ENCODE results near the gene HS3ST5. TPM values are rescaled to one million over a fixed set of nuclear protein-coding genes. Genes with fewer than 3 reads are reported as not detected.
A peak's percentile ranks its signal among the peaks of the same experiment; 100 is the strongest.

Gene HS3ST5
- total and polyA plus RNA-seq, 2 experiments from 2014 or later, result 2.8 to 3.5 TPM

DNA sequence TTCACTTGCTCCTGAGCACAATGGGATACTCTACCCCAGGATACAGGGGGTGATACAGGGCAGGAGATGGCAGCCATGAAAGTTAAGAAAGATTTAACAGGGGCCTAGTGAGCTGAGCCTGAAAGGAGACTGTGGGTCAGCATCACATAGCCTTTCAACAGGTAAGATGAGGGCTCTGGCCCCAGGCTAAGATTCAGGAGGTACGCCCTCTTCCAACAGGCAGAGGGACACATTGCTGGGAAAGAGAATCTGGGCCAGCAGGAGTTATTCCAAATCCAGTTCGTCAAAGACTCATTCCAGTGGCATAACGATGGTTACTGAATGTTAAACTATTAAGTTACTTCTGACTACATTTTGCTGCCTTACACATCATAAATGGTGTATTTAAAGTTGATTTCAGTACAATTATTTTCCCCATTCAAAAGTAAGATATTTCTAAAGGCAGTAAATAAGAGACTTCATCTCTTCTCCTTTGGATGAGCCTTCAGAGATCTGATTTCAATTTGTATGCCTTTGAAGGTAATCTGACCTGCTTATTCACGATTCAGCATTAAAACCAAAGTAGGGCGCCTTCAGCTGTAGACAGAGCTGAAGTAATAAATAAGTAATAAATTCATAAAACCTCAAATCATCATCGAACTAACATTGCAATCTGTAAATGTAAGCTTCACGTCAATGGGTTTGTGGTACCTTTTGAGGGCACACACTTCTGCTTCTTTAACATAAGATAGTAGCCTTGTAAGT lies 62.4 kb downstream of the HS3ST5 start:
- no peaks in the 10 kb centered on the region for H3K36me3 ChIP-seq (ENCODE audit: insufficient read depth)
- no peaks in the 10 kb centered on the region for H3K9me2 ChIP-seq (ENCODE audit: insufficient read depth)
- peaks cover 62% of the 10 kb centered on the region for H3K4me1 ChIP-seq (ENCODE audit: insufficient read depth)
- Mint-ChIP-seq H3K9me3 (no peaks in the 10 kb centered on the region), H3K27me3 (ENCODE audit: insufficient read depth, low read depth, poor library complexity) (no peaks in the 10 kb centered on the region), H3K27ac (no peak overlapping the region), H3K36me3 (ENCODE audit: low read depth) (peaks cover 1% of the 10 kb centered on the region; the same call in 1 of the 3 replicates), H3K4me1 (peaks cover 64% of the 10 kb centered on the region), H3K4me3 (no peak overlapping the region)
- no peaks in the 10 kb centered on the region for H4K20me1 ChIP-seq (replicated peaks; ENCODE audit: insufficient read depth)
- TF ChIP-seq JUNB (IDR thresholded peaks at IDR 0.05; ENCODE audit: unreplicated experiment) (no peak), ZNF462 (CRISPR knock-in tag; IDR thresholded peaks at IDR 0.05) (no peak), STAT1 (IDR thresholded peaks at IDR 0.05; ENCODE audit: unreplicated experiment) (no peak), CTCF (conservative IDR thresholded peaks at IDR 0.05; ENCODE audit: low read depth in 2 of 2) (no peak), EZH2 (IDR thresholded peaks at IDR 0.05; ENCODE audit: low read depth, unreplicated experiment) (no peak), EZH2phosphoT487 (IDR thresholded peaks at IDR 0.05; ENCODE audit: unreplicated experiment) (no peak), POLR2AphosphoS5 (IDR thresholded peaks at IDR 0.05; ENCODE audit: low read depth) (no peak), ZNF331 (CRISPR knock-in tag; IDR thresholded peaks at IDR 0.05; ENCODE audit: low read depth) (no peak), ZNF114 (CRISPR knock-in tag; IDR thresholded peaks at IDR 0.05) (no peak), NANOG (IDR thresholded peaks at IDR 0.05; ENCODE audit: borderline replicate concordance) (no peak), CREB1 (CRISPR knock-in tag; IDR thresholded peaks at IDR 0.05; ENCODE audit: low read depth) (no peak)
- TF ChIP-seq, protein P1, sequence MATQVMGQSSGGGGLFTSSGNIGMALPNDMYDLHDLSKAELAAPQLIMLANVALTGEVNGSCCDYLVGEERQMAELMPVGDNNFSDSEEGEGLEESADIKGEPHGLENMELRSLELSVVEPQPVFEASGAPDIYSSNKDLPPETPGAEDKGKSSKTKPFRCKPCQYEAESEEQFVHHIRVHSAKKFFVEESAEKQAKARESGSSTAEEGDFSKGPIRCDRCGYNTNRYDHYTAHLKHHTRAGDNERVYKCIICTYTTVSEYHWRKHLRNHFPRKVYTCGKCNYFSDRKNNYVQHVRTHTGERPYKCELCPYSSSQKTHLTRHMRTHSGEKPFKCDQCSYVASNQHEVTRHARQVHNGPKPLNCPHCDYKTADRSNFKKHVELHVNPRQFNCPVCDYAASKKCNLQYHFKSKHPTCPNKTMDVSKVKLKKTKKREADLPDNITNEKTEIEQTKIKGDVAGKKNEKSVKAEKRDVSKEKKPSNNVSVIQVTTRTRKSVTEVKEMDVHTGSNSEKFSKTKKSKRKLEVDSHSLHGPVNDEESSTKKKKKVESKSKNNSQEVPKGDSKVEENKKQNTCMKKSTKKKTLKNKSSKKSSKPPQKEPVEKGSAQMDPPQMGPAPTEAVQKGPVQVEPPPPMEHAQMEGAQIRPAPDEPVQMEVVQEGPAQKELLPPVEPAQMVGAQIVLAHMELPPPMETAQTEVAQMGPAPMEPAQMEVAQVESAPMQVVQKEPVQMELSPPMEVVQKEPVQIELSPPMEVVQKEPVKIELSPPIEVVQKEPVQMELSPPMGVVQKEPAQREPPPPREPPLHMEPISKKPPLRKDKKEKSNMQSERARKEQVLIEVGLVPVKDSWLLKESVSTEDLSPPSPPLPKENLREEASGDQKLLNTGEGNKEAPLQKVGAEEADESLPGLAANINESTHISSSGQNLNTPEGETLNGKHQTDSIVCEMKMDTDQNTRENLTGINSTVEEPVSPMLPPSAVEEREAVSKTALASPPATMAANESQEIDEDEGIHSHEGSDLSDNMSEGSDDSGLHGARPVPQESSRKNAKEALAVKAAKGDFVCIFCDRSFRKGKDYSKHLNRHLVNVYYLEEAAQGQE (IDR thresholded peaks at IDR 0.05; ENCODE audit: unreplicated experiment), result no peak
- TF ChIP-seq, protein P2, sequence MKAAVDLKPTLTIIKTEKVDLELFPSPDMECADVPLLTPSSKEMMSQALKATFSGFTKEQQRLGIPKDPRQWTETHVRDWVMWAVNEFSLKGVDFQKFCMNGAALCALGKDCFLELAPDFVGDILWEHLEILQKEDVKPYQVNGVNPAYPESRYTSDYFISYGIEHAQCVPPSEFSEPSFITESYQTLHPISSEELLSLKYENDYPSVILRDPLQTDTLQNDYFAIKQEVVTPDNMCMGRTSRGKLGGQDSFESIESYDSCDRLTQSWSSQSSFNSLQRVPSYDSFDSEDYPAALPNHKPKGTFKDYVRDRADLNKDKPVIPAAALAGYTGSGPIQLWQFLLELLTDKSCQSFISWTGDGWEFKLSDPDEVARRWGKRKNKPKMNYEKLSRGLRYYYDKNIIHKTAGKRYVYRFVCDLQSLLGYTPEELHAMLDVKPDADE (IDR thresholded peaks at IDR 0.05), result no peak
- no peak overlapping the region for H3K27ac ChIP-seq (ENCODE audit: low read depth)
- DNase-seq (ENCODE audit: low spot score), result peak; percentile 42
- no peak overlapping the region for H3K4me2 ChIP-seq
- no peak overlapping the region for H3K4me3 ChIP-seq
- no peaks in the 10 kb centered on the region; the same call in none of the 2 replicates for H3K79me2 ChIP-seq (replicated peaks; ENCODE audit: insufficient read depth)
- no peak overlapping the region for H2AFZ ChIP-seq
- peaks cover 4% of the 10 kb centered on the region; the same call in 1 of the 2 replicates for H3F3A ChIP-seq (replicated peaks; ENCODE audit: low read depth)
- peak; percentile 57 for ATAC-seq
- H3K27me3 ChIP-seq (ENCODE audit: insufficient read depth), result no peaks in the 10 kb centered on the region

Measured in GM23338 (cell line).